Hepatic stellate cell (primary cell): Measurements from ENCODE around the gene PACRG.

Experiments
- DNase-seq: peaks from one replicate; pipeline ENCODE4 v3.0.0; 2011; ENCODE audit warnings: low spot score

Gene PACRG

GRCh38 chr6:163288915-163289314 is 561.1 kb downstream of the PACRG start:
- no peak for DNase-seq

- DNase-seq, result no peak
Observed at GRCh38 chr6:163289447-163289846, 561.7 kb downstream of the PACRG start.

DNA sequence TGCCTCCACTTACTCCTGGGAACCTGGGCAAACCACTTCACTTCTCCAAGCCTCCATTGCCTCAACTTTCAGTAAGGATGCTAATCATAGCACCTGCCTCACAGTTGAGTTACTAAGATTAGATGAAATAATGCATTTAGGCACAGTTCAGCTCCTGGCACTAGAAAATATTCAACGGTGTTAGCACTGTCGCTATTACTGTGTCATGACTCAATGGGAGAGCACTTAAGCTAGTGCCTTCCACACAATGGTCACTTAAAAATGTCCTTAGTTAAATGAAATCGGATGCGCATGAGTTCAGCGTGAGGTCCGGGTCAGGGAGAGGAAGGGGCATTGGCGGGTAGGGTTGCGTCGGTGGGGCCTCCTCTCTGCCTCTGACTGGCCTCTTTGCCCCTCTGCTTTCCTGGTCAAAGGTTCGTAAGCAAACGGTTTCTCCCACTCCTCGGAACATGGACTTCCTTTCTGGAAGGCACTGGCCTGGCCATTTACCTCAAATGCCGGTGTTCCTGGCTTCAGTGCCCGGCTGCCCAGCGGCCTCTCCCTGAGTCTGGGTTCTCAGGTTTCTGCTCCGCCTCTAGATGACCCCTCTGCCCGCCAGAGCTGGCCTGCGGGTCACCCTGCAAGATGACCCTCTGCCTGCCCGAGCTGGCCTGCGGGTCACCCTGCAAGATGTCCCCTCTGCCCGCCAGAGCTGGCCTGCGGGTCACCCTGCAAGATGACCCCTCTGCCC is 562.9 kb downstream of the PACRG start:
- no peak for DNase-seq

DNA sequence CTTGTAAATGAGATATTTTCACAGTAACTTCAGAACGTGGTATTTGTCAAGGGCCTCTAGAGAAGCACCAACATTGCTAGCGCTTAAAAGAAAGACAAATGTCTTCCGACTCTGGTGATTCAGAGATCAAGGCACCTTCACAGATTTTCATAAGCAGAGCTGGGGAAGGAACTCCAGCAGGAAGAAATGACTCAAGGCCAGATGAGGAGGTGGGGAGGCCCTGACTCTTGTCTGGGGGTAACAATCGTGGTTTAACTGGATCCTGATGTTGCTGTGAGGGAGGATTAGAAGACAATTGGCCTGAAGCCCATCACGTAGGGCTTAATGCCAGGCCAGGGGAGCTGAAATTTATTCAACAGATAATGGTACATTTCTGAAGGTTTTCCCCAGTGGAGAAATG is 563.8 kb downstream of the PACRG start:
- DNase-seq, result no peak

GRCh38 chr6:163293286-163293685 is 565.5 kb downstream of the PACRG start:
- no peak for DNase-seq

DNA sequence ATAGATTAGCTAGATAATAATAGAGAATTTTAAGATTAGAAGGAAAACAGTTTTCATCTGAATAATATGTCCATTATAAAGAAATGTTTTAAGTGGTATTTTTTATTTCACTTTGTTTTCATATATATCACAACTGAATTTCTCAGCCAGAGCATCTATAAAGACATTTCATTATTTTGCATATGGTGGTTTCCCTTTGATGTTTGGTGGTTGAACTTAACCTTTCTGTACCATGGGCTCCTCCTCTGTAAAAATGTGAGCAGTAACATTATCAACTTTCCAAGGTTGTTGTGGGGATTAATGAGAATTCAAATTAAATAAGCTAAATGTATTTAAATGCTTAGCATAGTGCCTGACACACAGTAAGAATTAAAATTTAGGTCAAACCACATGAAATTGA is 567.0 kb downstream of the PACRG start:
- no peak for DNase-seq

- no peak for DNase-seq
Observed at GRCh38 chr6:163296835-163297519, 569.2 kb downstream of the PACRG start.

GRCh38 chr6:163298079-163298830 is 570.5 kb downstream of the PACRG start:
- DNase-seq, result no peak

GRCh38 chr6:163300838-163301237 is 573.1 kb downstream of the PACRG start:
- no peak for DNase-seq

- DNase-seq, result no peak
Observed at GRCh38 chr6:163301726-163302635, 574.2 kb downstream of the PACRG start.

GRCh38 chr6:163302747-163303146 is 575.0 kb downstream of the PACRG start:
- no peak for DNase-seq

DNA sequence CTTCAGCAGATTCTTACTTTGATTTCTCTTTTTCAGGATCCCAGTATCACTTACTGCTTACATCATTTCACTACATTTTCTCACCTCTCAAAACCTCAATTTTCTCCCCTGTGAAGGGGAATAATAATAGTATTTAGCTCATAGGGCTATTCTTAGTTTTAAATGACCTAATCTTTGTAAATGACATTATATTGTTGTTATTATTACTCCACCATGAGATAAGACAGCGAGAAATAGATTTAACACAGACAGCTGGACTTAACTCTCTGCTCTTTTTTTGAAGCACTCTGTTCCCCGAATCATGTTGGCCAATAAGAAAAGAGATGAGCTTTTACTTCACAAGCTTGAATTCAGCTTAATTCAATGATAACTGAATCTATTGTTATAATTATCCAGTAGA is 578.2 kb downstream of the PACRG start:
- DNase-seq, result no peak

DNA sequence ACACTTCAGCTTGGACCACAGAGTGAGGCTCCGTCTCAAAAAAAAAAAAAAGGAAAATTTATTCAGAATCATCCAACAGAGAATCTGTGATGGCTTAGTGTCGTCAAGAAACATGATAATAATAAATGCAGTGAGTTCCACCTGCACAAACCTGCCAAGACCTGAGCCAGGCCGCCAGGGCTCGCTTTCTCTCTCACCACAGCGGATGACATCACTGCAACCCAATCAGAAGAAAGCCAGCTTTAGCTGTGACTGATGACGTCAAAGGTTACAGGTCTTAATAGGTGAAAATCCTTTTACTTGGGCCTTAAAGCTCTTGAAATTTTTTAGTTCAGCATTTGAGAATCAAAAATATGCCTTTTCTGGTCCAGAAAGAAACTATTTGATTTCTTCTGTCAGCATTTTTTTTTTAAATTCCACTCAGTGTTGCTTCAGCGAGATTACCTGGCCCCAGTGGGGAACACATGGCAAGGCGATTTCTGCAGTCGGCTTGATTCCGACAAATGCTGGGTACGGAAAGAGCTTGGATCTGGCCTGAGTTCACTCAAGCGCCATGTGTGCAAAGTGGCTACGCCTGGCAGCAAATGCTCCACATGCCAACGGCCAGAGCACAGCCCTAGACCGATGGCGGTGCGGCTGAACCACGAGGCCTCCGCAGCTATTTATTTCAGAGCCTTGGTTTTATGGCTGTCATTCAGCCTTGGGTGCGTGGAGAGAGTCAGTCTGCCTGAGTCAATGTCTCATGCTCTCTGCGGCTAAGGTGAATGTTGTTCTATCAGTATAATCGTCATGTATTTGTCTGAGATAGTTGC is 581.1 kb downstream of the PACRG start:
- DNase-seq, result no peak

- DNase-seq, result no peak
Observed at GRCh38 chr6:163309491-163310026, 581.8 kb downstream of the PACRG start.

DNA sequence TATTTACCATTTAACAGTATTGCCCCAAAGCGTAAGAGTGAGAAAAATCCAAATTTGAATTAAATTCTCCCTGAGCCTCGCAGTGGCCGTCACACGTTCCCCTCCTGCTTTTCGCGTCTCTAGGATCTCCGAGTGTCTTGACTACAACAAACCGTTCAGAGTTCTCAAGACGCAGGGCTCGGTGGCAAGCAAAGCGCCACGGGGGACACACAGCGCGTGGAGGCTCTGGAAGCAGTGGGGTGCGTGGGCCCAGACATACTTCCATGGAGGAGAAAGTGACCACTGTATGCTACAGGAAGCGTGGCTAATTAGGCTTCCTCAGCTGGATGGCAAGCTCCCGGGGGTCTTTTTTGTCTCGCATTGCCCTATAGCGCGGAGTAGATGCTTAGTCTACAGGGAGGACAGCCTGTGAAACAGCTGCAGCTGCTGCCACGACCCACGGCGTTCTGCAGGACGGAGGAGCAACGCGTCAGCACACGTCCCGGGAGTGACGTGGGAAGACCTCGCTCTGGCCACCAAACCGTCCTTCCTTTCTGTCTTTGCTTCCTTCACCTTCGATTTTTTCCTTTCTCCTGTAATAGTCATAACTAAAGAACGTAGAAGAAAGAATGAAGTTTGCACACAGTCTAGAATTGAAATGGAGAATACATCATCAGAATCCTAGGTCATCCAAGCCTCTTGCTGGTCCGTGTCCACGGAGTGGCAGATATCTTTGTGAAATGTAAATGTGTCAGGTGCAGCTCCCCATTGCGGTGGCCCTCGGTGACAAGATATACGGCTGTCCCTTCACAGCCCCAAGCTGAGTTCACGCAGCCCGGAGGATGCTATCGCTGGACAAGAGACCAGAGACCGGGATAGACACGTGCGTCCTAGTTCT is 582.6 kb downstream of the PACRG start:
- no peak for DNase-seq

- DNase-seq, result no peak
Observed at GRCh38 chr6:163310973-163311383, 583.2 kb downstream of the PACRG start.

GRCh38 chr6:163311830-163312229 is 584.1 kb downstream of the PACRG start:
- DNase-seq, result no peak

DNA sequence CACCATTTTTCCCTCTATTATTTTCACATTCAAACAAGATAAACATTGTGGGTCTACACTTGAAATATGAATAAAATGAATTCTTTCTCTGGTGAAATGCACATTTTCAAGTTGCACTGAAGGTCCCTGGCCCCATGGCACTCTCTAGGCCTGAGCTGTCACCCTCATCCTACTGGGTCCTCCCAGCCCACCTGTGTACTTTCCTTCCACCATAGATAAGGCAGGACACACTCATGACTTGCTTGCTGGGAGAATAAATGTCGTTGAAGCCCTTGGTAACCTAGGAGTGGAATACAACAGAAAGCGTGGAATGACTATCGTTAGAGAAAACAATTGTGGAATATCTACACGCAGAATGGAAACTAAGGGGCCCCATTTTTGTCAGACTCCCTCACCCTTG is 585.8 kb downstream of the PACRG start:
- no peak for DNase-seq

GRCh38 chr6:163313981-163314380 is 586.2 kb downstream of the PACRG start:
- no peak for DNase-seq
